Lung microvascular endothelial cell (primary cell): Measurements from ENCODE around the gene ST6GALNAC3. TPM values are rescaled to one million over a fixed set of nuclear protein-coding genes. Genes with fewer than 3 reads are reported as not detected.
"Not testable (repeated sequence)": the region's sequence is repeated elsewhere in the genome, so short reads cannot be mapped to it uniquely, and the experiment has no call there.

Experiments
- DNase-seq, 2 donors: peaks; one replicate each; pipeline versions ENCODE4 v3.0.0 to v3.0.0-alpha.2; 2010; ENCODE audit warnings: low read depth in 2 of 2
- total RNA-seq: library from RNA; depleted of rRNA; stranded (reverse); fragments of >200 nt; gene quantifications from 2 replicates; pipeline ENCODE4 v1.2.1, GENCODE V29; 2014

ST6GALNAC3 gene
- total RNA-seq, 1 donor from 2014 or later: 41.5 TPM

DNA sequence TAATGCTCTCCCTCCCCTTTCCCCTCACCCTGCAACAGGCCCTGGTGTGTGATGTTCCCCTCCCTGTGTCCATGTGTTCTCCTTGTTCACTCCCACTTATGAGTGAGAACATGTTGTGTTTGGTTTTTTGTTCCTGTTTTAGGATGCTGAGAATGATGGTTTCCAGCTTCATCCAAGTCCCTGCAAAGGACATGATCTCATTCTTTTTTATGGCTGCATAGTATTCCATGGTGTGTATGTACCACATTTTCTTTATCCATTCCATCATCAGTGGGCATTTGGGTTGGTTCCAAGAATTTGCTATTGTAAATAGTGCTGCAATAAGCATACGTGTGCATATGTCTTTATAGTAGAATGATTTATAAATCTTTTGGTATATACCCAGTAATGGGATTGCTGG, 168.0 kb downstream of the ST6GALNAC3 start:
- not testable (repeated sequence) for DNase-seq

DNA sequence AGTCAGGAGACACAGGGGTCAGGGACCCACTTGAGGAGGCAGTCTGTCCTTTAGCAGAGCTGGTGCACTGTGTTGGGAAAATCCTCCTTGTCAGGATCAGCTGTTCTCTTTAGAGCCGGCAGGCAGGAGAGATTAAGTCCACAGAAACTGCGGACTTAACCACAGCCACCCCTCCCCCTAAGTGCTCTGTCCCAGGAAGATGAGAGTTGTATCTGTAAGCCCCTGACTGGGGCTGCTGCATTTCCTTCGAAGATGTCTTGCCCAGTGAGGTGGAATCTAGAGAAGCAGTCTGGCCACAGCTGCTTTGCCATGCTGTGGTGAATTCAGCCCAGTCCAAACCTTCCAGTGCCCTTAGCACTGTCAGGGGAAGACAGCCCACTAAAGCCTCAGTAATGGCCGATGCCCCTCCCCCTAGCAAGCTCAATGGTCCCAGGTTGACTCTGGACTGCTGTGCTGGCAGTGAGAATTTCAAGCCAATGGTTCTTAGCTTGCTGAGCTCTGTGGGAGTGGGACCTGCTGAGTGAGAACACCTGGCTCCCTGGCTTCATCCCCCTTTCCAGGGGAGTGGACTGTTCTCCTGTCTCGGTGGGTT, 172.8 kb downstream of the ST6GALNAC3 start:
- no peak for DNase-seq

DNA sequence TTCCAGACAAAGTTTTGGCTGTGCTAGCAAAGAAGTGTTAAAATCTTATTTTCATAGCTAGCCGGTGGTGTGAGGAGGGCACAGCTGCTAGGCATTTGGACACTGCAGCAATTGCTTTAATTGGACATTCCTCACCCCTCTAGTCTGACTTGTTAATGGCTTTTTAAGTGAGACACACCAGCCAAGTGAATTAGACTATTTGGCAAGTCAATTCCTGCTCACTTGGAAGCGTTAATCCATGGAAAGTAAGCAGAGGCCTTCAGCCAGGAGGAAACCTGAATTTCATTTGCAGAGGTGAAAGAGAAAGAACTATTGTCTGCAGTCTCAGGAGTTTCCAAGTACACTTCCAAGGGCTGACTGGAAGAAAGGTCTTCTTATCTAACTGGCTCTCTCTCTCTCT, 175.7 kb downstream of the ST6GALNAC3 start:
- no peak for DNase-seq

DNA sequence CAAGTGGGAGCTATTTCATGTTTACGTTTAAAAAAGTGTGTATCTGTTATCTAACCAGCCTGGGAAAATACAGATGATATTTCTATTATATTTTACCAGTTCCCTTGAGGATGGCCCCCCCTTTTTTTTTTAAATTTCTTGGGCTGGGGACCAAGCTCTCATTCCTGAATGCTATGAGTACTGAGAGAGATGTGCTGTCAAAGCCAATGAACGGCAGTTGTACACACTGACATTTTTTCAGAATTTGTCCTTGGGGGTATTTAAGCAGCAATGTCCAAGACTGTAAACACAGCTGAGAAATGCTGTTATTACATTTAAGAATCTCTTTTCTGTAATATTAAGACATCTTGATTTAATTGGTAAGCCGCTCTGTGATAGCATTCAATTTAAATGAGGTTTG, 177.9 kb downstream of the ST6GALNAC3 start:
- DNase-seq: no peak

DNA sequence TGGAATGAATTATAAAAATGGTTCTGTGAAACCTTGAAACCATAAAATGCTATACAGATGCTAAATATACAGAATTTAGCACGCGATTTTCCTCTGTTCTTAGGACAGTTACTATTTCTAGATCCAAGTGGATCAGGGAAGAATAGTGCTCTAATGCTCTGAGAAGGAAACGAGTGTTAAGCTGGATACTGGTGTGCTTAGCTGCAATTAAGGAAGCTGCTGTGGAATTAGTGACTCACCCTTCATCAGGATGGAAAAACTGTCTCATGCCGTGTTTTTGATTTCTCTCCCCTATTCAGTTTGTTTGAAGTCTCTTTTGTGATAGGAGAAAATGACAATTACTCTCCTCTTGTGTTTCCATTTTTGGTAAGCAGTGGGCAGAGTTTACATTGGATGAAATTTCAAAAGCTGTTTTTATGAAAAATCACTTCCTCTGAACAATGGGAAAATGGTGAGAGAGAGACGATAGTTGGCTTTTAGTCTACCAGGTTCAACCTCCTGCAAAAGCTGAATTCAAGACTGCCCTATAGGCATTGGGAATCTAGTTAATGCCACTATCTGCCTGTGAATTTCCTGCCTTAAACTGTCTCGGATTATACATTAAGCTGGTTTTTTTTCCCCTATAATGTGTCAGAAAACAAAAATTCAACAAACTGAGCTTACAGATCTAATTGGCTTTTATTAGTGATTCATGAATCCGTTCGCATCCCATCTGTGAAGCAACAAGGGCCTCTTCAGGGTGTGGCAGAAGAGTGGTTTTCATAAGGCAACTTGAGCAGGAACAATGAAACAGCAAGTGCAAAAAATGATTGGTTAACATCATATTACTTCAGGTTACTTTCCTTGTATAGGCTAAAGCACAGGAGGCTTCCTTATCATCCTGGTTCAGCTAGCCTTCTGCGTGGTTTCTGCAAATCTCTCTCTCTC, 179.8 kb downstream of the ST6GALNAC3 start:
- DNase-seq: peak; percentile 94 to 99

DNA sequence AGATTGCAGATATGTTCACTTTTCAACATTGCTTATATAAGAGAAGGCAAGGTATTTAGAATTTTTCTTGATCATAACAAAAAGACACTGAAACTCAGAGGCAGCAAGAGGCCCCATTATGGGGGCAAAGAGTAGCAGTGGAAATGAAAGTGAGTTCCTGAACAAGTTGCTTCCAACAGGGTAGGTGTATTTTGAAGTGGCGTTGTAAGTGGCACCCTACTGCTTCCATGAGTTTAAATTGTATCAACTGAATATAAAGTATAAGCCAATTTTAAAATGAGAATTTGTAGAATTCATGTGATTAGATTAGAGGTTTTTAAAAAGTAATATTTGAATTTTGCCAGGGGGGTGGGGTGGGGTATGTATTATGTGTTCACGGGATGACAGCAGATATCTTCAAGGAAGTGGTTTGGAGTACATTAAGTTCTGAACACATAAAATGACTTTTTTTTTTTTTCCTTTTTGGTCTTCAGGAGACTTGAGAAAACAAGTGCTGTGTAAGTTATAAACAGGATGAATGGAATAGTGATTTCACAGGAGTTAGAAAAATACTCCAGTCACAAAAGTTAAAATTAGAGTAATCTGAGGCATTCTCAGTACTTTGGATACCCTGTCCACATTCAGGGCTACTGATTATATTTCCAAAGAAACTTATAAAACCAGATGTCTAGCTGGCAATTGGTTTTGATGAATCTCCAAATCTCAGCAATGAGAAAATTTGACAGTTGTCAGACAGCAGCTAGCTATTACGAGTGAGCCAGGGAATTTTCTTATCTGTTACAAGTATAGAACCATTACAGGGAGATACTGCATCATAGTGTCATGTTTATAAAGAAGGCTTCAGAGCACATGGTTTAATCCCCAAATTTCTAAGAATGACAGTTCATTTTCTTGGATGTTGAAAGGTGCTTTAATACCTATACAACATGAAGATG, 182.0 kb downstream of the ST6GALNAC3 start:
- DNase-seq: peak; percentile 22 to 41

DNA sequence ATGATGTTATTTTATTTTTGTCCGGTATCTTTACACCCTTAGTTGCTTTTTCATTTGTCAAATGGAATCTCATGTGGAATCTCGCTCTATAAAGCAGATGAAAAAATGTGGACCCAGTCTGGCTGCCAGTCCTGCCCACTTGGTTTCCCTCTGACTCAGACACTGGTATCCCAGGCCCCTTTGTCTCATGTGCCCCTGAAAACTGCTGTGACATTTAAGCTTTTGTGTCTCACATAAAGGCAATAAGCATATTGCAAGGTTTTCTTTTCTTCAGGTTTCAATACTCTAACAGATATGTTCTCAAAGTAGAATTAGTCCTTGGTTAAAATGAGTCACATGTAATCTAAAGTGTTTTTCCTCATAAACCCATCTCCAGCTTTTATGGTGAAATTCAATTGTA, 183.3 kb downstream of the ST6GALNAC3 start:
- no peak for DNase-seq

DNA sequence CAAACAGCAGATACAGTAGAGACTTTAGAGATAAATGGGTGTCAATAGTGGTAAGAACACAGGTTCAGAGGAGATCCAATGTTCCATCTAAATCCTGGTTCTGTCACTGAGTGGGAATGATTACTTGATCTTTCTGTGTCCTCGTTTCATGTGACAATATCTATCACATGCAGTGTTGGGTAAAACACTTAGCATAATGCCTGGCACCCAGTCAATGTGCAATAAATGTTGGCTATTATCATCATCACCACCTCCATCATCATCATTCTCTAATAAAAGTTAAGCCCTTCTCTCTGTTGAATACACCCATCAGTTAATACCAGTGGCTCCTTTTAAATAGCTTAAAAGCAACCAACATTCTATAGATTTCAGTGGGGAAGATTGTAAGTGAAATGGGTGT, 184.7 kb downstream of the ST6GALNAC3 start:
- DNase-seq: no peak

DNA sequence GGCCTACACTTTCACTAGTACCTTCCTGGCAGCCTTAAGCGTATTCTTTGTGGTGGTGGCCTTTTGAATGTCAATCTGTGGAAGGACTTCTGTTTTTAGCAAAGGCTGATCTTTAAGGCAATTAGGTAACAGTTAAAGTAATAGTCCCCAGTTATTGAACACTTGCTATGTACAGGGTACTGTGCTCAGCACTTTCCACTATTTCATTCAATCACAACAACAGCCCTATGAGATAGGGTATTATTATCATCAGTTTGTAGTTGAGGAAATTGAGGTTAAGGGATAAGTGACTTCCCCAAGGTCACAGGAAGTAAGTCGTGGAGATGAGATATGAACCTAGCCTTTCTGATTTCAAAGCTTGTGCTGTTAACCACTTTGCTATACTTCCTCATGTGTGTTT, 185.7 kb downstream of the ST6GALNAC3 start:
- peak in 1 of 2 donors; percentile 36 for DNase-seq

DNA sequence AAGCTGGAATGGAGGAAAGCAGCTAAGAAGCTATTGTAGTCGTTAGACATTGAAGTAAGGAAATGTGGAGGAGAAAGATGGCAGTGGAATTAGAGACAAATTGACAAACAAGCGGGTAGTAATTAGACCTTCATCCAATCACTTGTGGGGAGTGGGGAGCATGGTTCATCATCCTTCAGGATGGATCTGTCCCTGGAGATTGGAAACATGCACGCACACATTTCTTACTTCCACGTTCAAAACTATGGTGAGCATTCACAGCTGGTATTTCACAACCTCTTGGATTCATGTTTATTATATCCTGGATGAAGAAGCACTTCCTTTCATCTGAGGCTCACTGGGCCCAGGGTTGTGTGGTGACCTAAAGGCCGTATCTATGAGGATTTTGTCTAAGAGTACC, 188.1 kb downstream of the ST6GALNAC3 start:
- no peak for DNase-seq

DNA sequence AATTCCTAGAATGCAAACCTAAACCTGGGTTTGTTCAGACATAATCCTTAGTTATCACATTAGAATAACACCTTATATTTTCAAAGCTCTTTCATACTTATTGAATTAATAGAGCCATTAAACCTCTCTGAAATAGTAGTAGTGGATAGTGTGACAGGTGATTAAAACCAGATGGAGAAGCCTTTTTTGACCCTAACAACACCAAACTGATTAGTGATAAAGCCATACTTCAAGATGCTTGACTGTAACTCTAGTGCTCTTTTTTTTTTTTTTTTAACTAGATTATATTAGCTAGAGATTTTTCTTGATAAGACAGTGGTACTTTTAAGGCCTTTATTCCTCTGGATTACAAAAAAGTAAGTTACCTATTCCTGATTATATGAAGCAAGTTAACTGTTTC, 190.1 kb downstream of the ST6GALNAC3 start:
- DNase-seq: no peak

DNA sequence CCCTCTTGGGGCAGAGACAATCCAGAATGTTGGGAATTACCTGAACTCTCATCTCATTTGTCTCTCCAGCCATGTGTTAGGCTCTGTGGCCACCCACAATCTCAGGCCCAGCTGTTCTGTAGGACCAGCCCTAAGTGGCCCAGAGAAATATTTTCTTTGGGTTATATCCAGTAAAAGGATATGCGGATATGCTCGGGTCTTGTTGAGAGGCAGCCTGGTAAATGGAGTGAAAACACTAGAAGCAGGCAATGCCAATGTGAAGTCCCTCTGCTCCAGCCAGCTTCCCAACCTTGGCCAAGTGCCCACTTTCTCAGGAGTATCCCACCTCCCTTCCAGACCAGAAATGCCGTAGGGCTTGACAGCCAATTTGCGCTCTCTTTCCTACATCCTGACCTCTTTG, 192.2 kb downstream of the ST6GALNAC3 start:
- peak in 1 of 2 donors; percentile 62 for DNase-seq

DNA sequence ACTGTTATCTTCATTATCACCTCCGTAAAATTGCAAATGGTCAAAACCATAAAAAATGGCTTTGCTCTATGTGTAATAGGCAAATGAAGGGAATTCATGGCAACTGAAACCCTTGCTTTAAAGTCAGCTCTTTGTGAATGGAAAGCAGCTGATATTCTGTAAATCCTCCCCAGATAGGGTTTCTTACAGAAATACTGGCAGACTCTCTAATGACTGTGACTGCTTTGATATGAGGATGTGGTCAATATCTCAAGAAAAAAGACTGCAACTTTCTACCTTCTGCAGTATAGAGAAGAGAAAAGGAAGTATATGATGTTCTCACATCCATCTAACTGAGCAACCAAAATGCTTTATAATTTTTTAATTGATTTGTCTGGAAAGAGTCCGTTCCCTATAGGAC, 193.1 kb downstream of the ST6GALNAC3 start:
- DNase-seq: no peak

DNA sequence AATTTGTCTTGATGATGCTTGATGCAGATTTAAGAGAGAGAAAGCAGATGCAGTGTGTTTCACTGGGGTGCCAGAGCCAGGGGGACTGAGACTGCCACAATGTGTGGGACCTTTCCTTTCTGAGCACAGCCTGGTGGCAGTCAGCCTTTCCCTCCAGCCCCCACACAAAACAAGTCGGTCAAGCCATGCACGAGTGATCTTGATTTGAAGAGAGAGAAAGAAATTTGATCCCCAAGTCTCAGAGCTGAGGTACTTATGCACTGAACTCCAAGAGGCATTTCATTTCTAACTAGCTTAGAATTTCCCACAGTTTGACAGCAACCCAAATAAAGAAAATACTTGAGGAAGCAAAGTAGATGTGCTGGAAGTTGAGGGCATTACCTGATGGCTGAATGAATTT, 193.8 kb downstream of the ST6GALNAC3 start:
- DNase-seq: no peak

DNA sequence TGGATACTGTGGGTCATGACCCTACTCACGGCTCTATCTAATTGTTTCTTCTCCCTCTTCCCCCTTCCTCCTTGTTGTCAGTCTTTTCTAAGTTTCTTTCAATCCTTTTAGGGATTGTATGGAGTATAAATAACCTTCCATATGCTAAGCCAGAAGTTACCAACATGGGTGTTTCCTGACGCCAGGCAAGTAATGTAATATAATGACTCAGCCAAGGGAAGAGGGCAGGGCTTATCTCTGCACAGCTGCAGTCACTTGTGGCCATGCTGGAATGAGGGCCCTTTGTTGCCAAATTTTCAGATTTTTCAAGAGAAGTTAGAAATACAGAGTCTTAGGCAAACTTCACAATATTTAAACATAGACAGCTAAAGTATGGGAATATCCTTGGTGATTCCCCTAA, 194.6 kb downstream of the ST6GALNAC3 start:
- peak; percentile 80 to 83 for DNase-seq

DNA sequence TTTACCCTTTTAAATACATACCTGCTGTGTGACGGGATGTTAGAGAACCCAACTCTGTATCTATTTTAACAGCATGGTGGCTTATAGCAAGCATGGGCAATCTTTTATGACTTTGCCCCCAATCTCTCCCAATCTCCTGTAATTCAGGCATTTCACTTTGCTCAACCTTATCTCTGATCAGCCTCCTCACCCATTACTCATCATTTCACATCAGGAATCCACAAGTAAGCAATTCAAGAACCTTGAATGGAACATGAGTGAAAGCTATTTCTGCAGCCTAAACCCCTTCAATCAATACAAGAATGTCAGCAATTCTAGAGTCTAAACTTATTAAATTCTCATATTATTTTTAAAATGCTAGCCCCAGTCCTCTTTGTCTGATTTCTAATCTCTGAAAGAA, 199.8 kb downstream of the ST6GALNAC3 start:
- no peak for DNase-seq

DNA sequence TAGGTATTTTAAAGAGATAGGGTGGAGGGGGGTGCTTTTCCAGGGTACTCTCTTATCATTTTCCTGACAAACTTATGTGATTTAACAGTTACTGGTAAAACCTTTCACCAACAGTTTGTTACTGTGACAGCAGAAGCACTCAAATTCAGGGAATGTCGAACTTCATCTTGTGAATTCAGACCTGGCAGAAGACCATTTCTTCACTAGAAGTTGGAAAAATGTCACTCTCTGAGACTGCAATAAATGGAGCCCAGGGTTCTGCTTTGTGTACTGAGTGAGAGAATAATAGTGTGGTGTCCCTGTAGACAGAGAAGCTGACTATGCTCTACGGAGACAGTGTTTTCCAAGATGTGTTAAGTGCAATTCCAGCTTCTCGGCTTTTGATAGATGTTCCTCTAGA, 200.2 kb downstream of the ST6GALNAC3 start:
- no peak for DNase-seq

DNA sequence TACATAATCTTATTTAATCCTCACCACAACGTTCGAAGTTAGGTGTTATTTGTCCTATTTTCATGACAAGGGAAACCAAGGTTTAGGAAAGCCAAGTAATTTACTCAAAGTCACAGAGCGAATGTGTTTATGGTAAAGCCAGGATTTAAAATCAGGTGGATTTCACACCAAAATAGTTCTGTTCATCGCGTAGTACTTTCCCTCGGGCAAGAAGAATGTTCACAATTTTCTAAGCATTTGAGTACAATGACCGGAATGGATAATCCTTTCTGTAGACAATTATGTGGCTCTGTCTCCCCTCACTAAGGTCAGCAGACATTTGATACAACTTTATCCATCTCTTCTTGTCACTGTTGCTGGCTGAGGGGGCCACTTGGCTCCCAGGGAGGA, 204.2 kb downstream of the ST6GALNAC3 start:
- DNase-seq: no peak

DNA sequence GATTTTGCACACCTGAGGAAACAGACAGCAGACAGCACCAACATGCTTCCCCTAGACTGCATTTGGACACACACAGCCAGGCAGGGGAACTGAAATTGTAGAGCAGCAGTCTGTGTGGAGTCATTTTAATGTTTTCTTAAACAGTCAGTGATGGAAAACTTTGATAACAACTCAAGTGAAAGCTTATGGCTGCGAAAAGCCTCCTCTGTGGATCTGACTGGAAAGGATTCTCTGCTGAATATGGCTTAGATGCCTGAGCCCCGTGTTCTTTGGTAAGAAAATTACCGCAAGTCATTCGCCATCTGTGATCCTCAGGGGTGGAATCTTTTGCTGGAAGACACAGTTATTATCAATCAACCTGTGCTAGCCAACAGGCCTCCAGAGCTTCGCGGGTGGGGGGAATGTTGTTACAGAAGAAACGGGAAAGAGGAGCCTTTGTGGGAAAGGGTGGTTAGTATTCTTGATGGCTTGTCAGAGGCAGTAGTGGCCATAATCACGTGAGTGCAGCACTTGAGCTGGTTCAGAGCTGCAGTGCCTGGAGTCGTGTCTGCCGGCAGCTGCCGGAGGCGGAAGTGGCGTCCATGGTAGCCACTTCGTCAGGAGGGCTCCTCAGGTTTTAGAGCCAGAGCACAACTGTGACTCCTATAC, 204.7 kb downstream of the ST6GALNAC3 start:
- DNase-seq: peak in 1 of 2 donors; percentile 12

DNA sequence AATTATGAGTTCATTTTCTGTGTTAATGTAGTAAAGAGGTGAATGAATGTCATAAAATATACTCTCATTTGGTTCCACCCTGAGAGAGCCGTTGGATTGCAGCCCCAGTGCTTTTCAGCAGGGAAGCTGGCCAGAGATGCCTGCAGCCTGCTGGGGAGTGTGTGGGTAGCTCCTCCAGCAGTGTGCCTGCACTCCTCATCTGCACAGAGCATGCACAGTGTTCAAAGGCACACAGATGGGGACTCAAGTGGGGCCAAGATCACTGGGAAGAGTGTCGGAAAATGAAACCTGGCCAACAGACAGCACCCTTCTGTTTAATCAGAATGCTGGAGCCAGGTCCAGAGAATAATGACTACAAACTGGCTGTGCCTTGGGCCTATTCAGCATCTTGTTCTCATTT, 206.8 kb downstream of the ST6GALNAC3 start:
- DNase-seq: no peak

DNA sequence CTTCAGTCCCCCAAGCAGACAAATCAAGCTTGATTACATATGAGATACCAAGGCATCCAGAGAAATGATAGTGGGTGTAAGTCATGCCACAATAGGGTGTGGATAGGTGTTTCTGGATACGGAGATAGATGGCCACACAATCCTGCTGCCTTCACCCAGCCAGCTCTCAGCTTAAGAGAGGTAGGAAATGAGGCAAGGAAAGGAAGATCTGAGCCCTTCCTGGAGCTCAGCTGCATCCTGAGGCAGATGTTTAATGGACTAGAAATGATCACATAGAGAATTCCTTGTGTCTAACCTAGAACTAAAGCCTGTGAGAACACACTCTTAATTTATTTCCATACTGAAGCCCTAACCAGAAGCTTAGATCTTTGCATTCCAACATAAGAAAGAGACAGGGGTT, 210.3 kb downstream of the ST6GALNAC3 start:
- peak in 1 of 2 donors; percentile 54 for DNase-seq
